HUES64 (cell line): ENCODE measurements around the gene KLHDC7A.

Experiments used
- H3K27ac ChIP-seq: 2 replicates; pipeline ENCODE4 v1.7.0; 2013; ENCODE audit warnings: low read depth, low read length, inconsistent platforms
- H3K27me3 ChIP-seq: 2 replicates; pipeline ENCODE4 v1.6.1; 2013; ENCODE audit warnings: mild to moderate bottlenecking, low read length; ENCODE audit not compliant: insufficient read depth
- H3K36me3 ChIP-seq: 2 replicates; pipeline ENCODE4 v1.6.1; 2013; ENCODE audit warnings: mild to moderate bottlenecking, low read length; ENCODE audit not compliant: insufficient read depth
- H3K4me1 ChIP-seq: 2 replicates; pipeline ENCODE4 v1.6.1; 2013; ENCODE audit warnings: mild to moderate bottlenecking, low read length, moderate library complexity; ENCODE audit not compliant: insufficient read depth
- H3K4me3 ChIP-seq: 2 replicates; pipeline ENCODE4 v1.5.1; 2013; ENCODE audit warnings: mild to moderate bottlenecking, low read length, moderate library complexity
- H3K9ac ChIP-seq: 2 replicates; pipeline ENCODE4 v1.6.1; 2013; ENCODE audit warnings: mild to moderate bottlenecking, low read depth, low read length
- H3K9me3 ChIP-seq: 2 replicates; pipeline ENCODE4 v1.6.1; 2013; ENCODE audit warnings: low read depth, low read length; ENCODE audit not compliant: insufficient read depth
- WGBS: fragments of 150-250, 120-280 bp; methylation state at CpG from one replicate; pipeline ENCODE4 v1.1.7; 2013; ENCODE audit warnings: missing lambda C conversion rate; 5-methylcytosine and 5-hydroxymethylcytosine counted together

The KLHDC7A gene

GRCh38 chr1:18530587-18531502, 50.1 kb downstream of the KLHDC7A start:
- Histone ChIP-seq H3K36me3 (no peaks in the 10 kb centered on the region), H3K27me3 (no peaks in the 10 kb centered on the region), H3K9me3 (no peaks in the 10 kb centered on the region), H3K9ac (no peak overlapping the region), H3K4me3 (no peak overlapping the region), H3K4me1 (no peaks in the 10 kb centered on the region), H3K27ac (no peak overlapping the region)
- 63% methylated on average over 6 of the region's 6 CpGs for WGBS

- no peaks in the 10 kb centered on the region for H3K9me3 ChIP-seq
- no peak overlapping the region for H3K4me3 ChIP-seq
- H3K4me1 ChIP-seq, result no peaks in the 10 kb centered on the region
- H3K9ac ChIP-seq, result no peak overlapping the region
- no peaks in the 10 kb centered on the region for H3K36me3 ChIP-seq
- H3K27ac ChIP-seq, result no peak overlapping the region
- no peaks in the 10 kb centered on the region for H3K27me3 ChIP-seq
- WGBS, result 91% methylated on average over 3 of the region's 3 CpGs
Observed at GRCh38 chr1:18531503-18531845, 50.7 kb downstream of the KLHDC7A start.

GRCh38 chr1:18532390-18533170, 51.9 kb downstream of the KLHDC7A start:
- H3K27me3 ChIP-seq, result no peaks in the 10 kb centered on the region
- no peak overlapping the region for H3K9ac ChIP-seq
- H3K4me3 ChIP-seq, result no peak overlapping the region
- no peaks in the 10 kb centered on the region for H3K9me3 ChIP-seq
- WGBS, result 93% methylated on average over 8 of the region's 8 CpGs
- no peak overlapping the region for H3K27ac ChIP-seq
- no peaks in the 10 kb centered on the region for H3K36me3 ChIP-seq
- no peaks in the 10 kb centered on the region for H3K4me1 ChIP-seq

GRCh38 chr1:18533259-18533658, 52.5 kb downstream of the KLHDC7A start:
- Histone ChIP-seq H3K9me3 (no peaks in the 10 kb centered on the region), H3K4me1 (no peaks in the 10 kb centered on the region), H3K27me3 (no peaks in the 10 kb centered on the region), H3K9ac (no peak overlapping the region), H3K4me3 (no peak overlapping the region), H3K27ac (no peak overlapping the region), H3K36me3 (no peaks in the 10 kb centered on the region)
- WGBS, result 100% methylated on average over 1 of the region's 3 CpGs

- Histone ChIP-seq H3K9me3 (no peaks in the 10 kb centered on the region), H3K27ac (no peak overlapping the region)
- 95% methylated on average over 6 of the region's 6 CpGs for WGBS
Observed at GRCh38 chr1:18534810-18535205, 54.1 kb downstream of the KLHDC7A start.

More at GRCh38 chr1:18534810-18535205, 54.1 kb downstream of the KLHDC7A start:
- H3K9ac ChIP-seq, result no peak overlapping the region
- no peaks in the 10 kb centered on the region for H3K36me3 ChIP-seq
- no peaks in the 10 kb centered on the region for H3K27me3 ChIP-seq
- no peak overlapping the region for H3K4me3 ChIP-seq
- no peaks in the 10 kb centered on the region for H3K4me1 ChIP-seq
